ENCODE measurements around the gene CDH19.
"Not testable (repeated sequence)": the region's sequence is repeated elsewhere in the genome, so short reads cannot be mapped to it uniquely, and the experiment has no call there.

Gene CDH19

GRCh38 chr18:66497351-66497750, 106.5 kb downstream of the CDH19 start:
- TF ChIP-seq EZH2phosphoT487 (IDR thresholded peaks at IDR 0.05; ENCODE audit: low read depth) (no peak), CTCF (IDR thresholded peaks at IDR 0.05; ENCODE audit: low read depth, low read length) (no peak)
- no peaks in the 10 kb centered on the region for H3K36me3 ChIP-seq (replicated peaks; ENCODE audit: low read depth, low read length)

GRCh38 chr18:66495844-66496243, 108.0 kb downstream of the CDH19 start:
- no peaks in the 10 kb centered on the region for H3K9me3 ChIP-seq (ENCODE audit: insufficient read depth, low read length)
- no peak overlapping the region for H2AFZ ChIP-seq (ENCODE audit: low read depth, low read length)
- TF ChIP-seq CTCF (IDR thresholded peaks at IDR 0.05; ENCODE audit: low read depth, low read length) (peak; percentile 99), EZH2phosphoT487 (IDR thresholded peaks at IDR 0.05; ENCODE audit: low read depth) (no peak)
- H3K36me3 ChIP-seq (replicated peaks; ENCODE audit: low read depth, low read length): no peaks in the 10 kb centered on the region
- H3K9ac ChIP-seq (ENCODE audit: low read length): no peak overlapping the region
- no peaks in the 10 kb centered on the region for H3K79me2 ChIP-seq (ENCODE audit: low read length)
- H4K20me1 ChIP-seq (ENCODE audit: insufficient read depth, low read length): no peaks in the 10 kb centered on the region
- no peak overlapping the region for H3K27ac ChIP-seq (ENCODE audit: low read length)
- H3K4me3 ChIP-seq (ENCODE audit: low read length): no peak overlapping the region
- H3K4me2 ChIP-seq (ENCODE audit: low read length): no peak overlapping the region
- H3K4me1 ChIP-seq (ENCODE audit: low read length): no peaks in the 10 kb centered on the region
- H3K27me3 ChIP-seq (ENCODE audit: low read depth, low read length): no peaks in the 10 kb centered on the region

More at GRCh38 chr18:66497351-66497750, 106.5 kb downstream of the CDH19 start:
- Histone ChIP-seq H3K79me2 (ENCODE audit: low read length) (no peaks in the 10 kb centered on the region), H3K4me2 (ENCODE audit: low read length) (no peak overlapping the region), H3K4me3 (ENCODE audit: low read length) (no peak overlapping the region), H3K27me3 (ENCODE audit: low read depth, low read length) (no peaks in the 10 kb centered on the region), H4K20me1 (ENCODE audit: insufficient read depth, low read length) (no peaks in the 10 kb centered on the region), H3K9ac (ENCODE audit: low read length) (no peak overlapping the region), H2AFZ (ENCODE audit: low read depth, low read length) (no peak overlapping the region), H3K4me1 (ENCODE audit: low read length) (no peaks in the 10 kb centered on the region), H3K27ac (ENCODE audit: low read length) (no peak overlapping the region), H3K9me3 (ENCODE audit: insufficient read depth, low read length) (no peaks in the 10 kb centered on the region)

DNA sequence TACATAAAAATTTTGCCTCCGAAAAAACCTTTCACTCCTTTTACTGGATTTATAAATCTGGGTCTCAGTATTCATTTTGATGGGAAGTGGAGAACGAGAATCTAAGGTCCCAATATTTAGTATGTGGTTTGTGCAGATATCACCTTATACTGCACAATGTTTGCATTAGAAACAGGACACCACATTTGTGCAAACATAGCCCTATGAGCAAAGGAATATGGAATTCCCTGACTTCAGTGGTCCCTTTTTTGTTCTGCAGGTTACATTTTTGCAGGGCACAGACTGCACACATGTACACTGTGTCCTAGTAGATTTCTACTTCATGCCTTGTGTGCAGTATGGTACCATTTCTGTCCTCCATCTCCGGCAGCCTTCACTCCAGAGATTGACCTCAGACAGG, 130.0 kb downstream of the CDH19 start:
- Histone ChIP-seq H3K27ac (ENCODE audit: low read length) (no peak overlapping the region), H3K27me3 (ENCODE audit: low read depth, low read length) (no peaks in the 10 kb centered on the region), H3K9ac (ENCODE audit: low read length) (no peak overlapping the region), H4K20me1 (ENCODE audit: insufficient read depth, low read length) (no peaks in the 10 kb centered on the region), H2AFZ (ENCODE audit: low read depth, low read length) (no peak overlapping the region), H3K4me2 (ENCODE audit: low read length) (no peak overlapping the region), H3K9me3 (ENCODE audit: insufficient read depth, low read length) (no peaks in the 10 kb centered on the region), H3K79me2 (ENCODE audit: low read length) (no peaks in the 10 kb centered on the region), H3K36me3 (replicated peaks; ENCODE audit: low read depth, low read length) (no peaks in the 10 kb centered on the region), H3K4me1 (ENCODE audit: low read length) (no peaks in the 10 kb centered on the region), H3K4me3 (ENCODE audit: low read length) (no peak overlapping the region)
- TF ChIP-seq EZH2phosphoT487 (IDR thresholded peaks at IDR 0.05; ENCODE audit: low read depth): no peak
- TF ChIP-seq CTCF (IDR thresholded peaks at IDR 0.05; ENCODE audit: low read depth, low read length): no peak

- H3K9me3 ChIP-seq (ENCODE audit: insufficient read depth, low read length); H2AFZ ChIP-seq (ENCODE audit: low read depth, low read length); H3K27ac ChIP-seq (ENCODE audit: low read length); H3K4me2 ChIP-seq (ENCODE audit: low read length); H3K27me3 ChIP-seq (ENCODE audit: low read depth, low read length); H3K36me3 ChIP-seq (replicated peaks; ENCODE audit: low read depth, low read length); H3K4me3 ChIP-seq (ENCODE audit: low read length); H3K9ac ChIP-seq (ENCODE audit: low read length); H4K20me1 ChIP-seq (ENCODE audit: insufficient read depth, low read length); H3K4me1 ChIP-seq (ENCODE audit: low read length); H3K79me2 ChIP-seq (ENCODE audit: low read length): not testable (repeated sequence)
Observed at GRCh38 chr18:66466184-66466583, 137.7 kb downstream of the CDH19 start.

DNA sequence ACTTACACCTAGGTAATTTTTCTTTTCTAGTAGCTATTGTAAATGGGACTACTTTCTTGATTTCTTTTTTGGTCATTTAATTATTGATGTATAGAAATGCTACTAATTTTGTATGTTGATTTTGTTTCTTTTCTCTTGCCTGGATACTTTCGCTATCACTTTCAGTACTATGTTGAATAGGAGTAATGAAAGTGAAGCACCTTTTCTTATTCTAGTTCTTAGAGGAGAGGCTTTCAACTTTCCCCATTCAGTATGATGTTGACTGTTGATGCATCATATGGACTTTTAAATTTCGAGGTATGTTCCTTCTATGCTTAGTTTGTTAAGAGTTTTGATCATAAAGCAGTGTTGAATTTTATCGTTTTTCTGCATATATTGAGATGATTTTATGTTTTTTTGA, 142.5 kb downstream of the CDH19 start:
- Histone ChIP-seq H3K4me1 (ENCODE audit: low read length) (peaks cover 5% of the 10 kb centered on the region), H2AFZ (ENCODE audit: low read depth, low read length) (no peak overlapping the region), H3K36me3 (replicated peaks; ENCODE audit: low read depth, low read length) (no peaks in the 10 kb centered on the region), H3K9me3 (ENCODE audit: insufficient read depth, low read length) (peaks cover 4% of the 10 kb centered on the region; the same call in 1 of the 2 replicates), H3K4me3 (ENCODE audit: low read length) (no peak overlapping the region), H4K20me1 (ENCODE audit: insufficient read depth, low read length) (no peaks in the 10 kb centered on the region), H3K4me2 (ENCODE audit: low read length) (peak overlapping the region; percentile 2), H3K27me3 (ENCODE audit: low read depth, low read length) (no peaks in the 10 kb centered on the region), H3K27ac (ENCODE audit: low read length) (no peak overlapping the region), H3K79me2 (ENCODE audit: low read length) (no peaks in the 10 kb centered on the region), H3K9ac (ENCODE audit: low read length) (no peak overlapping the region)
- TF ChIP-seq EZH2phosphoT487 (IDR thresholded peaks at IDR 0.05; ENCODE audit: low read depth): no peak
- no peak for TF ChIP-seq CTCF (IDR thresholded peaks at IDR 0.05; ENCODE audit: low read depth, low read length)
